Adrenal gland (tissue), 19 donors: ENCODE measurements around the gene MAP1LC3C. TPM values are rescaled to one million over a fixed set of nuclear protein-coding genes. Genes with fewer than 3 reads are reported as not detected.
A peak's percentile ranks its signal among the peaks of the same experiment; 100 is the strongest.

ENCODE experiments used
- DNase-seq, 7 donors: peaks; one replicate each; pipeline ENCODE4 v3.0.0-alpha.2; 2019 to 2020
- H3K27ac ChIP-seq, 5 donors: fragments of 200-600 bp; sonication (generic) in 4 of 5; 1 replicate in 3 of 5; 2 replicates in 2 of 5; pipeline versions ENCODE4 v1.5.1 to v1.8.0; 2016 to 2020; ENCODE audit warnings: mild to moderate bottlenecking in 1 of 5
- H3K27me3 ChIP-seq: fragments of 200-600 bp; 2 replicates; pipeline ENCODE4 v1.8.0; 2021
- H3K36me3 ChIP-seq, 2 donors: fragments of 200-600 bp; replicated peaks in 1 of 2; 1 replicate in 1 of 2; 2 replicates in 1 of 2; pipeline versions ENCODE4 v1.5.1 to v1.8.0; 2018 to 2022
- H3K4me1 ChIP-seq, 2 donors: fragments of 200-600 bp; replicated peaks in 1 of 2; 1 replicate in 1 of 2; 2 replicates in 1 of 2; pipeline versions ENCODE4 v1.5.1 to v1.8.0; 2018 to 2021
- H3K4me3 ChIP-seq, 4 donors: fragments of 200-600 bp; sonication (generic) in 3 of 4; one replicate each; pipeline ENCODE4 v1.5.1; 2016 to 2018
- H3K9me3 ChIP-seq, 3 donors: fragments of 200-600 bp; sonication (generic) in 1 of 3; replicated peaks in 1 of 3; 1 replicate in 2 of 3; 2 replicates in 1 of 3; pipeline versions ENCODE4 v1.5.1 to v1.8.0; 2016 to 2021
- CTCF ChIP-seq, 6 experiments: fragments of 450-650 bp in 4 of 6; fragments of 200-600 bp in 2 of 6; sonication (generic) in 1 of 6; IDR thresholded peaks; 1 replicate in 5 of 6; 2 replicates in 1 of 6; pipeline versions ENCODE4 v1.5.1 to v1.8.0; 2016 to 2021; ENCODE audit warnings: antibody characterized with exemption in 6 of 6, mild to moderate bottlenecking in 2 of 6, moderate library complexity in 1 of 6
- POLR2A ChIP-seq, 2 donors: fragments of 450-650 bp; IDR thresholded peaks; one replicate each; pipeline ENCODE4 v1.6.1; 2017; ENCODE audit warnings: antibody characterized with exemption in 2 of 2, mild to moderate bottlenecking in 2 of 2, moderate library complexity in 1 of 2
- WGBS, 4 donors: extraction: QIAGEN DNeasy Blood & Tissue Kit in 2 of 4; methylation state at CpG; one replicate each; pipeline versions ENCODE4 v1.1.5 to v1.1.7; 2013 to 2017; 5-methylcytosine and 5-hydroxymethylcytosine counted together
- intact Hi-C, 2 donors: fragments of 100-400 bp; cut with DNase I; formaldehyde crosslinking; loops; one replicate each; pipeline versions ENCODE4 v1.14.1 to v1.15.0; 2022 to 2023
- long read RNA-seq, 10 donors: library from polyadenylated mRNA in 3 of 10; unstranded in 2 of 10; stranded (forward) in 1 of 10; transcript quantifications; one replicate each; pipeline ENCODE4 v2.0.0 and lab custom pipeline, GENCODE V29; 2021 to 2026
- polyA plus RNA-seq, 3 donors: library from polyadenylated mRNA; stranded (reverse); fragments of 200-250 nt in 2 of 3; fragments of 350-450 nt in 1 of 3; fragmentation: Illumina TruSeq in 1 of 3; extraction: RNeasy Lipid Tissue Mini Kit (QIAGEN cat#74804) in 1 of 3; gene quantifications; one replicate each; pipeline ENCODE4 v1.2.3, GENCODE V29; 2013 to 2014
- total RNA-seq, 9 donors: library from RNA; depleted of rRNA in 4 of 9; stranded (reverse); fragments of >200 nt in 4 of 9; fragments of 120-200 nt in 1 of 9; fragmentation: NEBNext Ultra II Directional in 1 of 9; extraction: Animal tissue kit (Norgen Biotek cat#: 25700) in 1 of 9; gene quantifications; one replicate each; pipeline versions ENCODE4 v1.1.0 to v1.2.4, GENCODE V29; 2013 to 2023
- donor health status: healthy with polysubstance abuse.
- donor health status: Bipolar disorder and iron deficiency.
- donor health status: DM: yes; HTN: yes; CAD: no.
- donor health status: DM: no; HTN: no; CAD: no.
- donor health status: DM: no; HTN: no; CAD: no.
- donor health status: DM: yes; HTN: yes; CAD: no.

MAP1LC3C gene
- total RNA-seq (1 to 10 TPM in 1 of 9 donors, under 1 TPM in 5, not detected in 3; 0.06 to 2.6 (median 0.38) TPM), polyA plus RNA-seq (1 to 10 TPM in 1 of 3 donors, under 1 TPM in 1, not detected in 1; 0.72 to 1.5 TPM)
- long read RNA-seq, donor 1, result 0 reads
- long read RNA-seq, donor 2, result 0 reads
- long read RNA-seq, donor 3, result 0 reads
- long read RNA-seq, donor 4, result 0 reads
- long read RNA-seq, donor 5, result 0 reads
- long read RNA-seq, donor 6, result 0 reads
- long read RNA-seq, donor 7, result 0 reads
- long read RNA-seq, donor 8, result 0 reads
- long read RNA-seq, donor 9, result 0 reads
- long read RNA-seq, donor 10, result 0 reads

GRCh38 chr1:241999026-241999425, at the start of gene MAP1LC3C:
MAP1LC3C (minus strand) TSS chr1:241999098; CDS start chr1:241999008, 90 bp downstream.
- H3K4me1 ChIP-seq, result peaks cover 0 to 7% of the 10 kb centered on the region in 2 donors
- TF ChIP-seq CTCF (IDR thresholded peaks at IDR 0.05), result no peak
- TF ChIP-seq POLR2A (IDR thresholded peaks at IDR 0.05), result no peak
- no peaks in the 10 kb centered on the region for H3K36me3 ChIP-seq
- H3K27me3 ChIP-seq, result no peaks in the 10 kb centered on the region
- no peak within 1 kb of the TSS for H3K27ac ChIP-seq
- no peak for DNase-seq
- H3K4me3 ChIP-seq, result peak within 1 kb of the TSS in 1 of 4 donors; percentile 36
- WGBS, 4 donors, result 52 to 62% (median 57%) methylated on average over 4 of the region's 4 CpGs
- intact Hi-C loops, result loop anchor here in 1 of 2 donors (10.0 kb wide), 1 partner anchor 94 kb away; no protein-coding TSS in a partner anchor
- no peaks in the 10 kb centered on the region for H3K9me3 ChIP-seq

GRCh38 chr1:242043165-242043564, 44.3 kb upstream of the MAP1LC3C start:
- Histone ChIP-seq H3K4me1 (no peaks in the 10 kb centered on the region), H3K9me3 (no peaks in the 10 kb centered on the region), H3K36me3 (no peaks in the 10 kb centered on the region), H3K27ac (no peak overlapping the region), H3K27me3 (no peaks in the 10 kb centered on the region), H3K4me3 (no peak overlapping the region)
- TF ChIP-seq CTCF (IDR thresholded peaks at IDR 0.05), result no peak
- no peak for TF ChIP-seq POLR2A (IDR thresholded peaks at IDR 0.05)
- intact Hi-C loops, result no loop called here
- WGBS, 4 donors, result 42 to 51% (median 46%) methylated on average over 3 of the region's 3 CpGs
- DNase-seq, result no peak

GRCh38 chr1:242034392-242034791, 35.5 kb upstream of the MAP1LC3C start:
- Histone ChIP-seq H3K4me1 (peaks cover 0 to 6% of the 10 kb centered on the region in 2 donors), H3K9me3 (no peaks in the 10 kb centered on the region), H3K27me3 (no peaks in the 10 kb centered on the region), H3K36me3 (no peaks in the 10 kb centered on the region), H3K4me3 (no peak overlapping the region), H3K27ac (no peak overlapping the region)
- intact Hi-C loops, result no loop called here
- TF ChIP-seq CTCF (IDR thresholded peaks at IDR 0.05) (no peak), POLR2A (IDR thresholded peaks at IDR 0.05) (no peak)
- WGBS, 4 donors, result 86 to 94% (median 90%) methylated on average over 5 of the region's 5 CpGs
- DNase-seq, result peak in 1 of 7 donors; percentile 30

- Histone ChIP-seq H3K36me3 (no peaks in the 10 kb centered on the region), H3K27ac (peak overlapping the region in 4 of 5 donors; percentile 2 to 72 (median 55)), H3K9me3 (no peaks in the 10 kb centered on the region), H3K4me3 (no peak overlapping the region), H3K27me3 (no peaks in the 10 kb centered on the region), H3K4me1 (peaks cover 0 to 6% of the 10 kb centered on the region in 2 donors)
- WGBS, 4 donors, result 6 to 30% (median 18%) methylated on average over 4 of the region's 4 CpGs
- TF ChIP-seq POLR2A (IDR thresholded peaks at IDR 0.05), result no peak
- TF ChIP-seq CTCF (IDR thresholded peaks at IDR 0.05), result no peak
- intact Hi-C loops, result no loop called here
- DNase-seq, result peak; percentile 59 to 93 (median 87)
These were observed 34.5 kb upstream of the MAP1LC3C start for GRCh38 chr1:242033447-242033846.
